Activated gamma-delta T cell treated with Interleukin-2 at 50 U/mL for 16 hours (primary cell): ENCODE data around the gene SKI.
"Not testable (repeated sequence)": the region's sequence is repeated elsewhere in the genome, so short reads cannot be mapped to it uniquely, and the experiment has no call there.

ENCODE experiments used
- DNase-seq: peaks from one replicate; pipeline ENCODE4 v3.0.0-alpha.2; 2020

Gene SKI

GRCh38 chr1:2279817-2280216, 51.7 kb downstream of the SKI start:
- DNase-seq = no peak

GRCh38 chr1:2282556-2283270, 54.6 kb downstream of the SKI start:
- no peak for DNase-seq

GRCh38 chr1:2283371-2283990, 55.4 kb downstream of the SKI start:
- no peak for DNase-seq

- DNase-seq = no peak
Measured at GRCh38 chr1:2283991-2284895, 56.1 kb downstream of the SKI start.

- no peak for DNase-seq
Measured at GRCh38 chr1:2284932-2285331, 56.8 kb downstream of the SKI start.

- DNase-seq = no peak
Measured at GRCh38 chr1:2286923-2287322, 58.8 kb downstream of the SKI start.

- no peak for DNase-seq
Measured at GRCh38 chr1:2287649-2288048, 59.5 kb downstream of the SKI start.

- no peak for DNase-seq
Measured at GRCh38 chr1:2288311-2288710, 60.2 kb downstream of the SKI start.

- DNase-seq = no peak
Measured at GRCh38 chr1:2288816-2289536, 60.9 kb downstream of the SKI start.

GRCh38 chr1:2289607-2290006, 61.5 kb downstream of the SKI start:
- no peak for DNase-seq

- no peak for DNase-seq
Measured at GRCh38 chr1:2290171-2290578, 62.1 kb downstream of the SKI start.

- DNase-seq = peak; percentile 75
Measured at GRCh38 chr1:2290595-2291510, 62.7 kb downstream of the SKI start.

GRCh38 chr1:2291577-2291976, 63.5 kb downstream of the SKI start:
- no peak for DNase-seq

- no peak for DNase-seq
Measured at GRCh38 chr1:2292725-2293450, 64.8 kb downstream of the SKI start.

- DNase-seq = no peak
Measured at GRCh38 chr1:2294033-2294724, 66.1 kb downstream of the SKI start.

GRCh38 chr1:2294725-2295078, 66.6 kb downstream of the SKI start:
- no peak for DNase-seq

GRCh38 chr1:2295526-2295925, 67.4 kb downstream of the SKI start:
- DNase-seq = no peak

GRCh38 chr1:2296211-2296610, 68.1 kb downstream of the SKI start:
- not testable (repeated sequence) for DNase-seq

GRCh38 chr1:2296614-2297013, 68.5 kb downstream of the SKI start:
- DNase-seq = no peak

GRCh38 chr1:2297246-2298011, 69.3 kb downstream of the SKI start:
- no peak for DNase-seq
